ENCODE measurements around the gene NDUFS1. TPM values are rescaled to one million over a fixed set of nuclear protein-coding genes. Genes with fewer than 3 reads are reported as not detected.

Gene NDUFS1
- total RNA-seq, 1 donor from 2014 or later = 82.7 TPM

DNA sequence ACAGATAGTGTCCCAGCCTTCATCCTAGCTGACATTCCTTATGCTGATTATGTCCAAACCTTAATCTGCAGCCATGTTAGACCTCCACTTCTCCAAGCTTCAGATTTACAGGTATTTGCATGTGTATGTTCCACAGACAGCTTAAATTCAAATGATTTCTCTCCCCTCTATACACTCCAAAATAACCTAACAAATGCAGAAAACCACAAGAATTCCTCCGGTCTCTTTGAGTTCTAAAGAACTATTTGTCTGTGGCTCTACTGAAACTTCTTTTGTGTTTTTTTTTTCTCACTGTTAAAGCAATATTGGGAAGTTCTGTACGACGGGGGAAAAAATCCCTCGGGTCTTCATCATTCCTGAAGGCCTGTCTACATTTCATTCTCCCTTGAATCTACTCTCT is 8.6 kb downstream of the NDUFS1 start:
- Mint-ChIP-seq H3K36me3 (ENCODE audit: low read depth) (peaks cover 18% of the 10 kb centered on the region), H3K27ac (ENCODE audit: unreplicated experiment) (no peak overlapping the region), H3K4me3 (ENCODE audit: unreplicated experiment) (no peak overlapping the region), H3K9me3 (ENCODE audit: low read depth) (no peaks in the 10 kb centered on the region), H3K4me1 (ENCODE audit: low read depth) (peaks cover 14% of the 10 kb centered on the region), H3K27me3 (ENCODE audit: low read depth) (no peaks in the 10 kb centered on the region)
- DNase-seq (ENCODE audit: low spot score) = no peak
- TF ChIP-seq, protein P1, sequence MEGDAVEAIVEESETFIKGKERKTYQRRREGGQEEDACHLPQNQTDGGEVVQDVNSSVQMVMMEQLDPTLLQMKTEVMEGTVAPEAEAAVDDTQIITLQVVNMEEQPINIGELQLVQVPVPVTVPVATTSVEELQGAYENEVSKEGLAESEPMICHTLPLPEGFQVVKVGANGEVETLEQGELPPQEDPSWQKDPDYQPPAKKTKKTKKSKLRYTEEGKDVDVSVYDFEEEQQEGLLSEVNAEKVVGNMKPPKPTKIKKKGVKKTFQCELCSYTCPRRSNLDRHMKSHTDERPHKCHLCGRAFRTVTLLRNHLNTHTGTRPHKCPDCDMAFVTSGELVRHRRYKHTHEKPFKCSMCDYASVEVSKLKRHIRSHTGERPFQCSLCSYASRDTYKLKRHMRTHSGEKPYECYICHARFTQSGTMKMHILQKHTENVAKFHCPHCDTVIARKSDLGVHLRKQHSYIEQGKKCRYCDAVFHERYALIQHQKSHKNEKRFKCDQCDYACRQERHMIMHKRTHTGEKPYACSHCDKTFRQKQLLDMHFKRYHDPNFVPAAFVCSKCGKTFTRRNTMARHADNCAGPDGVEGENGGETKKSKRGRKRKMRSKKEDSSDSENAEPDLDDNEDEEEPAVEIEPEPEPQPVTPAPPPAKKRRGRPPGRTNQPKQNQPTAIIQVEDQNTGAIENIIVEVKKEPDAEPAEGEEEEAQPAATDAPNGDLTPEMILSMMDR (IDR thresholded peaks at IDR 0.05) = no peak

DNA sequence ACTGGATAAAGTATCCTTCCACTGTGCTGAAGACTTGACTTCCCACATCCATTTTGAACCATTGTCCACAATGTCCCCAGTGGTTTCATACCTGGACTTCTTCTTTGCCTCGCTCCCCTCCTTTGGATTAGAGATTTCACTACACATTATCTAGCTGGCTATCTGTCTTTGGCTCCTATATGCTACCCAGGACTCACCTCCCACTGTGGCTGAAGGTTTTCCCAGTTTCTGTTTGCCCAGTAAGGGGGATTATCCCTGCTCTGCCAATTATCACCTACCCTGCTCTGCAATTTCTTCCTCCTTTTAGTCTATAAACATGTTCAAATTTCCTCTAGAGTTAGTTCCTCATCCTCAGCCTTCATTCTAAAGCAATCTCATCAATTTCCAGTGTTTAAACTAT is 9.1 kb downstream of the NDUFS1 start:
- TF ChIP-seq, protein P1 (IDR thresholded peaks at IDR 0.05) = no peak
- H3K9me3 Mint-ChIP-seq (ENCODE audit: low read depth) = no peaks in the 10 kb centered on the region
- no peaks in the 10 kb centered on the region for H3K27me3 Mint-ChIP-seq (ENCODE audit: low read depth)
- no peak overlapping the region for H3K27ac Mint-ChIP-seq (ENCODE audit: unreplicated experiment)
- DNase-seq (ENCODE audit: low spot score) = no peak
- peaks cover 14% of the 10 kb centered on the region for H3K4me1 Mint-ChIP-seq (ENCODE audit: low read depth)
- peaks cover 19% of the 10 kb centered on the region for H3K36me3 Mint-ChIP-seq (ENCODE audit: low read depth)
- no peak overlapping the region for H3K4me3 Mint-ChIP-seq (ENCODE audit: unreplicated experiment)

DNA sequence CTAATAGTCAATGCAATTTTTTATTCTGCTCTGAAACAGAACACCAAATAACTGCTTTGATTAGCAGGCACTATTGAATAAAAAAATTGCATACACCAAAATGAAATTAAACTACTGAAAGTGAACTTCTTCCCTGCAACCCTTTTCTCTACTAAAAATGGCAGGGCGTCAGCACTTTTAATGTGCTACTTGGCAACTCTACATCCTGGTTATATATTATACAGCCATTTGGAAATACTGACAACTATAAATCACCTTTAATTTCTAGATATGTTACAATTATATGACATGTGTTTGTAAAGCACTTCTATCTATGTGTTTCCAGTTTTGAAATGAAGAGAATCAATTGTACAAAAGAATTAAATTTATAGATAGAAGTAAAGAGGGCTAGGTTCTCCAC is 9.9 kb downstream of the NDUFS1 start:
- no peaks in the 10 kb centered on the region for H3K27me3 Mint-ChIP-seq (ENCODE audit: low read depth)
- peaks cover 22% of the 10 kb centered on the region for H3K36me3 Mint-ChIP-seq (ENCODE audit: low read depth)
- H3K9me3 Mint-ChIP-seq (ENCODE audit: low read depth) = no peaks in the 10 kb centered on the region
- no peak for DNase-seq (ENCODE audit: low spot score)
- H3K4me1 Mint-ChIP-seq (ENCODE audit: low read depth) = peaks cover 13% of the 10 kb centered on the region
- TF ChIP-seq, protein P1 (IDR thresholded peaks at IDR 0.05) = no peak
- H3K27ac Mint-ChIP-seq (ENCODE audit: unreplicated experiment) = no peak overlapping the region
- H3K4me3 Mint-ChIP-seq (ENCODE audit: unreplicated experiment) = no peak overlapping the region

DNA sequence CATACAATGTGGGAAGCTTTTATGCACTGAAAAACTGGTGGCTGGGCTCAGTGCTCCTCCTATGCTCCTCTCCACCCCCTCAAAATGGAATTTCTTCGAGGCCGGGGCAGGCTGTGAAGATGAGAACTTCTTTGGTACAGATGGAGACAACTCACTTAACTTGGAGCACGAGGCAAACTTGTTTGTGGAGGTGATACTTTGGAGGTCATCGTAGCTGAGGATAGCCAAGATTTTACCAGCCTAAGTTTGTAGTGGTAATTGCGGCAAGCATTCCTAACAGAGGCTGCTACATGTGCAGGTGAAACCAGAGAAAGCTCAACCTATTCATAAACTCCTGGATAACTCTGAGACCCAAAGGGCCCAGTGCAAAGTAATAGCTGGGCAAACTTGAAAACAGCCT is 13.6 kb downstream of the NDUFS1 start:
- no peak for DNase-seq (ENCODE audit: low spot score)
- Mint-ChIP-seq H3K4me3 (ENCODE audit: unreplicated experiment) (no peak overlapping the region), H3K27ac (ENCODE audit: unreplicated experiment) (no peak overlapping the region), H3K27me3 (ENCODE audit: low read depth) (no peaks in the 10 kb centered on the region), H3K36me3 (ENCODE audit: low read depth) (peaks cover 35% of the 10 kb centered on the region), H3K4me1 (ENCODE audit: low read depth) (peaks cover under 1% of the 10 kb centered on the region), H3K9me3 (ENCODE audit: low read depth) (no peaks in the 10 kb centered on the region)
- TF ChIP-seq, protein P1 (IDR thresholded peaks at IDR 0.05) = no peak

DNA sequence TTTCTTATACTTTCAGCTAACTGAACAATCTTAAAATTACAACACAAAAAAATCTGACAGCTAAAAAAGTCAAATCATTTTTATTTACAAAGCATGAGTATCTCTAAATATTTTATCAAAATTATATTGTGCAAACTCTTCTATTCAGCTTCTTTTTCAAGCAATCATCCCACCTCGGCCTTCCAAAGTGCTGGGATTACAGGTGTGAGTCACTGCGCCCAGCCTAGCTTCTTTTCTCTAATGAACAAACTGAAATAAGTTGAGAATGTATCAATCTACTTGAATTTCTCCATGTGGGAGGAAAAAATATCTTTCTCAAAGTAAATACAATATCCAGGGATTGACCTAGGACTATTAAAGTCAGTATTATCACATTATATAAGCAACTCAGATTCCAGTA is 14.9 kb downstream of the NDUFS1 start:
- no peaks in the 10 kb centered on the region for H3K9me3 Mint-ChIP-seq (ENCODE audit: low read depth)
- TF ChIP-seq, protein P1 (IDR thresholded peaks at IDR 0.05) = no peak
- H3K27me3 Mint-ChIP-seq (ENCODE audit: low read depth) = no peaks in the 10 kb centered on the region
- H3K4me1 Mint-ChIP-seq (ENCODE audit: low read depth) = no peaks in the 10 kb centered on the region
- DNase-seq (ENCODE audit: low spot score) = no peak
- H3K36me3 Mint-ChIP-seq (ENCODE audit: low read depth) = peaks cover 33% of the 10 kb centered on the region
- H3K4me3 Mint-ChIP-seq (ENCODE audit: unreplicated experiment) = no peak overlapping the region
- H3K27ac Mint-ChIP-seq (ENCODE audit: unreplicated experiment) = no peak overlapping the region

All from chondrocyte (in vitro differentiated cells).